PC-3 (cell line): Measurements from ENCODE around the gene MARF1.

Experiments used
- EZH2 ChIP-seq: fragments of 300-600 bp; sonication (generic); IDR thresholded peaks from one replicate; pipeline ENCODE4 v1.6.1; 2017; ENCODE audit warnings: antibody characterized with exemption, mild to moderate bottlenecking, low read length; ENCODE audit not compliant: unreplicated experiment
- EZH2phosphoT487 ChIP-seq: fragments of 300-600 bp; sonication (generic); IDR thresholded peaks from 2 replicates; pipeline ENCODE4 v1.6.1; 2018; ENCODE audit warnings: mild to moderate bottlenecking, antibody characterized with exemption, low read length, borderline replicate concordance
- TF ChIP-seq, protein P1 (sequence below): fragments of 300-600 bp; sonication (generic); conservative IDR thresholded peaks from 2 replicates; pipeline ENCODE4 v1.5.1; 2017; ENCODE audit warnings: antibody characterized with exemption, low read depth, mild to moderate bottlenecking, low read length

GRCh38 chr16:15686287-15686686 is 43.3 kb upstream of the MARF1 start:
- TF ChIP-seq, protein P1, sequence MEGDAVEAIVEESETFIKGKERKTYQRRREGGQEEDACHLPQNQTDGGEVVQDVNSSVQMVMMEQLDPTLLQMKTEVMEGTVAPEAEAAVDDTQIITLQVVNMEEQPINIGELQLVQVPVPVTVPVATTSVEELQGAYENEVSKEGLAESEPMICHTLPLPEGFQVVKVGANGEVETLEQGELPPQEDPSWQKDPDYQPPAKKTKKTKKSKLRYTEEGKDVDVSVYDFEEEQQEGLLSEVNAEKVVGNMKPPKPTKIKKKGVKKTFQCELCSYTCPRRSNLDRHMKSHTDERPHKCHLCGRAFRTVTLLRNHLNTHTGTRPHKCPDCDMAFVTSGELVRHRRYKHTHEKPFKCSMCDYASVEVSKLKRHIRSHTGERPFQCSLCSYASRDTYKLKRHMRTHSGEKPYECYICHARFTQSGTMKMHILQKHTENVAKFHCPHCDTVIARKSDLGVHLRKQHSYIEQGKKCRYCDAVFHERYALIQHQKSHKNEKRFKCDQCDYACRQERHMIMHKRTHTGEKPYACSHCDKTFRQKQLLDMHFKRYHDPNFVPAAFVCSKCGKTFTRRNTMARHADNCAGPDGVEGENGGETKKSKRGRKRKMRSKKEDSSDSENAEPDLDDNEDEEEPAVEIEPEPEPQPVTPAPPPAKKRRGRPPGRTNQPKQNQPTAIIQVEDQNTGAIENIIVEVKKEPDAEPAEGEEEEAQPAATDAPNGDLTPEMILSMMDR = no peak
- TF ChIP-seq EZH2 (no peak), EZH2phosphoT487 (no peak)
